Stomach (tissue), 4 donors: ENCODE results near the gene IKBKG.

Experiments used
- POLR2A ChIP-seq, 4 donors: fragments of 450-650 bp; IDR thresholded peaks; one replicate each; pipeline ENCODE4 v1.6.1; 2016; ENCODE audit warnings: antibody characterized with exemption in 4 of 4, control low read depth in 2 of 4, mild to moderate bottlenecking in 1 of 4, moderate library complexity in 1 of 4
- POLR2AphosphoS5 ChIP-seq, 3 donors: sonication (generic); formaldehyde crosslinking; IDR thresholded peaks; one replicate each; pipeline ENCODE4 v1.6.1; 2016; ENCODE audit warnings: antibody characterized with exemption in 3 of 3
- TF ChIP-seq, protein P1 (sequence below), 7 experiments: fragments of 450-650 bp in 4 of 7; fragments of 200-600 bp in 3 of 7; sonication (generic) in 3 of 7; IDR thresholded peaks; one replicate each; pipeline ENCODE4 v1.5.1; 2016 to 2019; ENCODE audit warnings: antibody characterized with exemption in 7 of 7, control low read depth in 2 of 7, mild to moderate bottlenecking in 1 of 7

DNA sequence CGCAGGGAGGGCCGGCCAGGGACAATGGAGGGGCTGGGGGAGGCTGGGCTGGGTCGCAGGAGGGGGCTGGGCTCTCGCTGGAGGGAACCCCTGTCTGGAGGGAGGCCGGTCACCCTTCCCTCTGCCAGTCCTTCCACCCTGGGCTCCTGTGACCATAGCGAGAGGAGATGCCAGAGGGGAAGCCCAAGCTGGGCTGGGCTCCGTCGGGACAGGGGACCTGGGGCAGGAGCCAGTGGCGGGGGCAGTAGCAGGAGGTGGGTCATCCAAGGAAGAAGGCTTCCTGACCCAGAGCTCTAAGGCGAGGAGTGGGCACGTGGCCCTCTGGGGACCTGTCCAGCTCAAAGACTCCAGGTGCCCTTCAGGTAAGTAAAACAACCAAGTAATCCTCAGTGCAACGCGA is 54.8 kb downstream of the IKBKG start:
- TF ChIP-seq POLR2AphosphoS5 (IDR thresholded peaks at IDR 0.05), result no peak
- TF ChIP-seq, protein P1, sequence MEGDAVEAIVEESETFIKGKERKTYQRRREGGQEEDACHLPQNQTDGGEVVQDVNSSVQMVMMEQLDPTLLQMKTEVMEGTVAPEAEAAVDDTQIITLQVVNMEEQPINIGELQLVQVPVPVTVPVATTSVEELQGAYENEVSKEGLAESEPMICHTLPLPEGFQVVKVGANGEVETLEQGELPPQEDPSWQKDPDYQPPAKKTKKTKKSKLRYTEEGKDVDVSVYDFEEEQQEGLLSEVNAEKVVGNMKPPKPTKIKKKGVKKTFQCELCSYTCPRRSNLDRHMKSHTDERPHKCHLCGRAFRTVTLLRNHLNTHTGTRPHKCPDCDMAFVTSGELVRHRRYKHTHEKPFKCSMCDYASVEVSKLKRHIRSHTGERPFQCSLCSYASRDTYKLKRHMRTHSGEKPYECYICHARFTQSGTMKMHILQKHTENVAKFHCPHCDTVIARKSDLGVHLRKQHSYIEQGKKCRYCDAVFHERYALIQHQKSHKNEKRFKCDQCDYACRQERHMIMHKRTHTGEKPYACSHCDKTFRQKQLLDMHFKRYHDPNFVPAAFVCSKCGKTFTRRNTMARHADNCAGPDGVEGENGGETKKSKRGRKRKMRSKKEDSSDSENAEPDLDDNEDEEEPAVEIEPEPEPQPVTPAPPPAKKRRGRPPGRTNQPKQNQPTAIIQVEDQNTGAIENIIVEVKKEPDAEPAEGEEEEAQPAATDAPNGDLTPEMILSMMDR (IDR thresholded peaks at IDR 0.05), result no peak
- TF ChIP-seq POLR2A (IDR thresholded peaks at IDR 0.05), result no peak
